Activated gamma-delta T cell treated with Interleukin-2 at 50 U/mL for 16 hours (primary cell): ENCODE results near the gene VBP1.
"Not testable (repeated sequence)": the region's sequence is repeated elsewhere in the genome, so short reads cannot be mapped to it uniquely, and the experiment has no call there.

Experiments used
- DNase-seq: peaks from one replicate; pipeline ENCODE4 v3.0.0-alpha.2; 2020

VBP1 gene

GRCh38 chrX:155266439-155266838 lies 50.2 kb downstream of the VBP1 start:
- DNase-seq = no peak

DNA sequence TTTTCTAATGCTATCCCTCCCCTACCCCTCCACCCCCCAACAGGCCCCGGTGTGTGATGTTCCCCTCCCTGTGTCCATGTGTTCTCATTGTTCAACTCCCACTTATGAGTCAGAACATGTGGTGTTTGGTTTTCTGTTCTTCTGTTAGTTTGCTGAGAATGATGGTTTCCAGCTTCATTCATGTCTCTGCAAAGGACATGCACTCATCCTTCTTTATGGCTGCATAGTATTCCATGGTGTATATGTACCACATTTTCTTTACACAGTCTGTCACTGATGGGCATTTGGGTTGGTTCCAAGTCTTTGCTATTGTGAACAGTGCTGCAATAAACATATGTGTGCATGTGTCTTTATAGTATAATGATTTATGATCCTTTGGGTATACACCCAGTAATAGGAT lies 51.7 kb downstream of the VBP1 start:
- not testable (repeated sequence) for DNase-seq

- DNase-seq = no peak
Measured at GRCh38 chrX:155270969-155271368, 54.7 kb downstream of the VBP1 start.

GRCh38 chrX:155279873-155280272 lies 63.6 kb downstream of the VBP1 start:
- no peak for DNase-seq
